GM13976 (cell line): ENCODE measurements around the gene SEMA4F.

Source experiments
- DNase-seq: peaks from one replicate; pipeline ENCODE4 v3.0.0; 2012; ENCODE audit warnings: low spot score
- CTCF ChIP-seq: IDR thresholded peaks from 2 replicates; pipeline ENCODE4 v1.5.1; 2012; ENCODE audit warnings: borderline replicate concordance, mild to moderate bottlenecking; ENCODE audit not compliant: insufficient read depth; ENCODE audit errors: extremely low read depth, missing control alignments, control extremely low read depth
- in situ Hi-C: fragments of 300-500 bp; cut with MboI; formaldehyde crosslinking; loops from one replicate; pipeline ENCODE4 v1.12.0; 2022; ENCODE audit warnings: low sequenced_read_pairs, mixed read lengths, inconsistent platforms; ENCODE audit not compliant: unreplicated experiment

Gene SEMA4F

DNA sequence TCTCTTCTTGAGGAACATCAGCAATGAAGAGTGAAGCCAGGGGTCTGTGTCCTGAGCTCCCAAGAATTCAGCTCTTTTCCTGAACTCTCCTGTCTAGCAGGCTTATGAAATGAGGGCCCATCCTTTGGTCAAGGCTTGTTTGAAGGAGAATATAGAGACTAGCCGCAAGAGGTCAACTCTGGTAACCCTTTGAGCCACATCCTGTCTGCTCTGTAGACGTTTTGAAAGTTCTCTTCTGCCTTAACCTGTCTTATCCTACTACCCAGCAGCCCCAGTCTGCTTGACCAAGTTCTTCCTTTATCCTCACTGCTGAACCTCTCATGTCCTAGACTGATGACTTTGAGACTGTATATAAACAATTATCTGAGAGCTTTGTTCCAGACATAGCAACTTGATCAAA is 5.4 kb downstream of the SEMA4F start:
- DNase-seq, result no peak

DNA sequence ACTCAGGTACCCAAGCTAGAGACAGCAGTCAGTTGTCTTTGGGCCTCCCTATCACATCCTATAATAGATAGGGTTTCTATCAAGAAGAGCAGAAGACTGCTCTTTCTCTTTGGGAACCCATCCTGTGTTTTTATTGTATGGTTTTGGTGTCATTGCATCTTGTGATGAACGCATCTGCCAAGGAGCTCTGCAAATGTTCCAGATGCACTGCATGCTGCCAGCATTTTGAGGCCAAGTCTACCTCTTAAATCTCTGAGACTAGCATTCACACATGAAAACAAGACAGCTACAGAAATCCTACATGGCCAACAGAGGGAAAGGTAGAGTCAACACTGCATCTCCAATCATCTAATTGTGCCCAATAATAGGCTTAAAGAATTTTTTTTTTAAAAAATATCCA is 14.0 kb downstream of the SEMA4F start:
- in situ Hi-C loops, result no loop called here
- TF ChIP-seq CTCF, result no peak
- DNase-seq, result no peak

More for the DNA sequence above, 5.4 kb downstream of the SEMA4F start:
- TF ChIP-seq CTCF, result no peak
- in situ Hi-C loops, result no loop called here

GRCh38 chr2:74670263-74670662 is 16.2 kb downstream of the SEMA4F start:
- no peak for DNase-seq
- in situ Hi-C loops, result no loop called here
- TF ChIP-seq CTCF, result no peak

GRCh38 chr2:74671479-74671878 is 17.4 kb downstream of the SEMA4F start:
- DNase-seq, result no peak
- in situ Hi-C loops, result no loop called here
- TF ChIP-seq CTCF, result no peak

DNA sequence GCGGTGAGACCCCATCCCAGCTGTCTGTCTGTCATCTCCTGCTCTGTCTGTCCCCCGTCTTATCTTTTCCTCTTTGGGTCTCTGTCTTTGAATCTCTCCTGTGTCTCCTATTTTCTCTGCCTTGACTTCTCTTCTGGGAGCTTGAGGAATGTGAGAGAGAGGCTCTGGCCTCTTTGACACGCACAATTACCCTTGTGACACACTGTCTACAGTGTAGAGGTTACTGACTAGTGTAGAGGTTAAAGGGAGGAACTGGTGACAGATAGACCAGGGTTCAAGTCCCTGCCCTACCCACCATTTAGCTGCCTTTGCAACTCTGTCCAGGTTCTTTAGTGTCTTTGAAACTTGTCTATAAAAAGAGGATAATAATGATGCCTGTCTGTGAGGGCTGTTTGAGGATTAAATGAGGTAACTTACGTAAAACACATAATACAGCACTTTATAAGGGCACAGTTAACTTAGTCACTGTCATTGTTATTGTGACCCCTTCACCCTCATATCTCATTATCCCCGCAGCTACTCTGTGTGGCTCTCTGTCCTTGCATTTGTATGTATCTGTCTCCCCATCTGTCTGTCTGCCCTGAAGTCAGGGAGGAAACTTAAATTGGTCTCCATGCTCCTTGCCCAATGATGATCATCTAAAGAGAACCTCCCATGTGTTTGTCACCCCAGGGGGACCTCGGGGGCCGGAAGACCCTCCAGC is 19.9 kb downstream of the SEMA4F start:
- TF ChIP-seq CTCF, result no peak
- in situ Hi-C loops, result no loop called here

GRCh38 chr2:74675090-74675489 is 21.0 kb downstream of the SEMA4F start:
- in situ Hi-C loops, result loop anchor here (25.0 kb wide), 1 partner anchor 362 kb away; no protein-coding TSS in a partner anchor
- TF ChIP-seq CTCF, result no peak
- no peak for DNase-seq

More for the DNA sequence above, 19.9 kb downstream of the SEMA4F start:
- no peak for DNase-seq
